GM12878 (cell line): ENCODE data around the gene SNX32. TPM values are rescaled to one million over a fixed set of nuclear protein-coding genes. Genes with fewer than 3 reads are reported as not detected.

ENCODE experiments used
- ASH2L ChIP-seq: fragments of 300-600, 200-600 bp; sonication (generic); IDR thresholded peaks from 2 replicates; pipeline ENCODE4 v1.6.1; 2017; ENCODE audit warnings: low read depth, mild to moderate bottlenecking, borderline replicate concordance
- BACH1 ChIP-seq: fragments of 450-650 bp; IDR thresholded peaks from 2 replicates; pipeline ENCODE4 v1.6.1; 2017; ENCODE audit warnings: mild to moderate bottlenecking, borderline replicate concordance
- CHD4 ChIP-seq: fragments of 200-600 bp; sonication (generic); IDR thresholded peaks from 2 replicates; pipeline ENCODE4 v1.6.1; 2016; ENCODE audit warnings: mild to moderate bottlenecking
- CREM ChIP-seq: IDR thresholded peaks from 2 replicates; pipeline ENCODE4 v1.6.1; 2014; ENCODE audit warnings: antibody characterized with exemption, low read depth
- EED ChIP-seq: sonication (generic); IDR thresholded peaks from 2 replicates; pipeline ENCODE4 v1.6.1; 2016; ENCODE audit warnings: antibody characterized with exemption, low read depth
- EP300 ChIP-seq, 2 experiments: fragments of 150-350 bp in 1 of 2; IDR thresholded peaks; 2 replicates each; pipeline ENCODE4 v1.6.1; 2011 to 2012; ENCODE audit warnings: low read depth in 2 of 2, low read length in 2 of 2, borderline replicate concordance in 1 of 2, improper control_type of control experiment in 1 of 2, inconsistent platforms in 1 of 2; ENCODE audit not compliant: control insufficient read depth in 1 of 2
- FOXK2 ChIP-seq: fragments of 450-650 bp; IDR thresholded peaks from 2 replicates; pipeline ENCODE4 v1.6.1; 2017; ENCODE audit warnings: mild to moderate bottlenecking, moderate library complexity
- HDAC2 ChIP-seq: fragments of 200-600 bp; sonication (generic); IDR thresholded peaks from 2 replicates; pipeline ENCODE4 v1.6.1; 2017
- HDGF ChIP-seq: fragments of 450-650 bp; IDR thresholded peaks from 2 replicates; pipeline ENCODE4 v1.6.1; 2016; ENCODE audit warnings: antibody characterized with exemption
- IKZF1 ChIP-seq: fragments of 450-650 bp; conservative IDR thresholded peaks from 2 replicates; pipeline ENCODE4 v1.6.1; 2017; ENCODE audit warnings: antibody characterized with exemption, mild to moderate bottlenecking
- KLF5 ChIP-seq: fragments of 450-650 bp; IDR thresholded peaks from 2 replicates; pipeline ENCODE4 v1.6.1; 2014; ENCODE audit warnings: mild to moderate bottlenecking; ENCODE audit not compliant: partially characterized antibody
- NR2C1 ChIP-seq: fragments of 450-650 bp; IDR thresholded peaks from 2 replicates; pipeline ENCODE4 v1.6.1; 2017; ENCODE audit warnings: antibody characterized with exemption, mild to moderate bottlenecking, moderate library complexity
- POLR2A ChIP-seq: IDR thresholded peaks from 2 replicates; pipeline ENCODE4 v1.6.1; 2011; ENCODE audit warnings: low read depth, mild to moderate bottlenecking, low read length
- RFX5 ChIP-seq: IDR thresholded peaks from 2 replicates; pipeline ENCODE4 v1.6.1; 2011; ENCODE audit warnings: low read depth, low read length, improper control_type of control experiment
- SREBF1 ChIP-seq: IDR thresholded peaks from 2 replicates; pipeline ENCODE4 v1.6.1; 2012; ENCODE audit warnings: mild to moderate bottlenecking, low read length
- ZBED1 ChIP-seq: IDR thresholded peaks from 2 replicates; pipeline ENCODE4 v1.6.1; 2016; ENCODE audit warnings: borderline replicate concordance
- ZNF622 ChIP-seq: fragments of 450-650 bp; IDR thresholded peaks from 2 replicates; pipeline ENCODE4 v1.6.1; 2017; ENCODE audit warnings: mild to moderate bottlenecking, inconsistent platforms
- polyA plus RNA-seq, 11 experiments: library from polyadenylated mRNA; depleted of rRNA in 4 of 11; unstranded in 6 of 11; stranded (reverse) in 5 of 11; fragments of >200 nt; fragmentation: Nextera tagmentation in 4 of 11; fragmentation: Illumina TruSeq in 1 of 11; extraction: Ambion mirVana in 4 of 11; extraction: Trizol in 1 of 11; gene quantifications; 1 replicate in 1 of 11; 2 replicates in 10 of 11; pipeline versions ENCODE4 v1.2.1 to v1.2.3, GENCODE V29; 2011 to 2016; ENCODE audit warnings: inconsistent platforms in 2 of 11, missing spikeins in 2 of 11, low read depth in 1 of 11
- total RNA-seq, 4 experiments: library from RNA; depleted of rRNA in 3 of 4; stranded (reverse); fragments of >200 nt in 3 of 4; fragmentation: Illumina TruSeq in 1 of 4; extraction: Trizol in 1 of 4; gene quantifications; 2 replicates each; pipeline versions ENCODE4 v1.2.1 to v1.2.3, GENCODE V29; 2013 to 2021
- TF ChIP-seq, protein P1 (sequence below): fragments of 150-350 bp; IDR thresholded peaks from 2 replicates; pipeline ENCODE4 v1.6.1; 2016; ENCODE audit warnings: low read depth, low read length
- TF ChIP-seq, protein P2 (sequence below): fragments of 450-650 bp; IDR thresholded peaks from 2 replicates; pipeline ENCODE4 v1.6.1; 2017; ENCODE audit warnings: mild to moderate bottlenecking, low read depth, inconsistent platforms; ENCODE audit not compliant: poor library complexity, severe bottlenecking
- TF ChIP-seq, protein P3 (sequence below): fragments of 450-650 bp; conservative IDR thresholded peaks from 2 replicates; pipeline ENCODE4 v1.6.1; 2017; ENCODE audit warnings: mild to moderate bottlenecking, moderate library complexity
- TF ChIP-seq, protein P4 (sequence below): IDR thresholded peaks from 2 replicates; pipeline ENCODE4 v1.6.1; 2012; ENCODE audit warnings: low read depth, low read length, improper control_type of control experiment

The SNX32 gene
- total and polyA plus RNA-seq, 10 of the 15 experiments (the other 5 are each of a cell fraction or from before 2014, with no cell fraction given) = 0.04 to 1.5 (median 0.11) TPM; not detected in 1

DNA sequence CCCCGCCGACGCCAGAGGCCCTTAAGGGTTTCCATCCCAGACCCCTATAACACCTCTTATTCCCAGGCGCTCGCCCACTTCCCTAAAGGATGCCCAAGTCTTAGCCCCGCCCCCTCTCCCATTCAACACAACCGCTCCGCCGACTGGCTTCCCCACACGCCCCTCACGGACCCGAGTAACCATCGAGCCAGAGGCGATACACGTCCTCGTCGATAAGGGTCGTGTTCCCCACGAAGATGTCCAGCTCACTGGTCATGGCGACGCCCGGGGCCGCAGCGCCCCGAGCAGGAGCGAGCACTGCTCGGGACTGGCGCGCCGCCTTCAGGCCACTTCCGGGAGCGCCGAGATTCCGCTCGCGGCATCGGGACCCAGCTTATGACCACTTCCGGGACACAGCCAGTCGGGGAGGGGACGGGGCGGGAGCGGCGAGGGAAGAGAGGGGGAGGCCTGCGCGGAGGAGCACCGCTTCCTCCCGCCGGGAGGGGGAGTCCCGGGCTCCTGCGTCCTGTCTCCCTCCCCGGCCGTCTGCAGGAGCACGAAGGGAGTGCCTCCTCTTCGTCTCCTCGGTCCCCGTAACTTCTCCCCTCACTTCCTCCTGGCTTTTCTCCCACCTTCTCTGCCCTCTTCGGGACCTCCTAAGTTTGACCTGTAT lies 54.5 kb downstream of the SNX32 start, which contains the start of gene FIBP (continued):
- TF ChIP-seq, protein P1, sequence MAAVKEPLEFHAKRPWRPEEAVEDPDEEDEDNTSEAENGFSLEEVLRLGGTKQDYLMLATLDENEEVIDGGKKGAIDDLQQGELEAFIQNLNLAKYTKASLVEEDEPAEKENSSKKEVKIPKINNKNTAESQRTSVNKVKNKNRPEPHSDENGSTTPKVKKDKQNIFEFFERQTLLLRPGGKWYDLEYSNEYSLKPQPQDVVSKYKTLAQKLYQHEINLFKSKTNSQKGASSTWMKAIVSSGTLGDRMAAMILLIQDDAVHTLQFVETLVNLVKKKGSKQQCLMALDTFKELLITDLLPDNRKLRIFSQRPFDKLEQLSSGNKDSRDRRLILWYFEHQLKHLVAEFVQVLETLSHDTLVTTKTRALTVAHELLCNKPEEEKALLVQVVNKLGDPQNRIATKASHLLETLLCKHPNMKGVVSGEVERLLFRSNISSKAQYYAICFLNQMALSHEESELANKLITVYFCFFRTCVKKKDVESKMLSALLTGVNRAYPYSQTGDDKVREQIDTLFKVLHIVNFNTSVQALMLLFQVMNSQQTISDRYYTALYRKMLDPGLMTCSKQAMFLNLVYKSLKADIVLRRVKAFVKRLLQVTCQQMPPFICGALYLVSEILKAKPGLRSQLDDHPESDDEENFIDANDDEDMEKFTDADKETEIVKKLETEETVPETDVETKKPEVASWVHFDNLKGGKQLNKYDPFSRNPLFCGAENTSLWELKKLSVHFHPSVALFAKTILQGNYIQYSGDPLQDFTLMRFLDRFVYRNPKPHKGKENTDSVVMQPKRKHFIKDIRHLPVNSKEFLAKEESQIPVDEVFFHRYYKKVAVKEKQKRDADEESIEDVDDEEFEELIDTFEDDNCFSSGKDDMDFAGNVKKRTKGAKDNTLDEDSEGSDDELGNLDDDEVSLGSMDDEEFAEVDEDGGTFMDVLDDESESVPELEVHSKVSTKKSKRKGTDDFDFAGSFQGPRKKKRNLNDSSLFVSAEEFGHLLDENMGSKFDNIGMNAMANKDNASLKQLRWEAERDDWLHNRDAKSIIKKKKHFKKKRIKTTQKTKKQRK = no peak
- no peak for TF ChIP-seq HDAC2
- TF ChIP-seq ASH2L = no peak
- TF ChIP-seq ZBED1 = no peak
- TF ChIP-seq, protein P2, sequence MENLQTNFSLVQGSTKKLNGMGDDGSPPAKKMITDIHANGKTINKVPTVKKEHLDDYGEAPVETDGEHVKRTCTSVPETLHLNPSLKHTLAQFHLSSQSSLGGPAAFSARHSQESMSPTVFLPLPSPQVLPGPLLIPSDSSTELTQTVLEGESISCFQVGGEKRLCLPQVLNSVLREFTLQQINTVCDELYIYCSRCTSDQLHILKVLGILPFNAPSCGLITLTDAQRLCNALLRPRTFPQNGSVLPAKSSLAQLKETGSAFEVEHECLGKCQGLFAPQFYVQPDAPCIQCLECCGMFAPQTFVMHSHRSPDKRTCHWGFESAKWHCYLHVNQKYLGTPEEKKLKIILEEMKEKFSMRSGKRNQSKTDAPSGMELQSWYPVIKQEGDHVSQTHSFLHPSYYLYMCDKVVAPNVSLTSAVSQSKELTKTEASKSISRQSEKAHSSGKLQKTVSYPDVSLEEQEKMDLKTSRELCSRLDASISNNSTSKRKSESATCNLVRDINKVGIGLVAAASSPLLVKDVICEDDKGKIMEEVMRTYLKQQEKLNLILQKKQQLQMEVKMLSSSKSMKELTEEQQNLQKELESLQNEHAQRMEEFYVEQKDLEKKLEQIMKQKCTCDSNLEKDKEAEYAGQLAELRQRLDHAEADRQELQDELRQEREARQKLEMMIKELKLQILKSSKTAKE = no peak
- no peak; the same call in none of the 2 replicates for TF ChIP-seq EED
- TF ChIP-seq RFX5 = no peak
- peak; percentile 80 for TF ChIP-seq NR2C1
- no peak for TF ChIP-seq CHD4
- peak; percentile 72; the same call in 1 of the 2 replicates for TF ChIP-seq BACH1
- TF ChIP-seq, protein P3, sequence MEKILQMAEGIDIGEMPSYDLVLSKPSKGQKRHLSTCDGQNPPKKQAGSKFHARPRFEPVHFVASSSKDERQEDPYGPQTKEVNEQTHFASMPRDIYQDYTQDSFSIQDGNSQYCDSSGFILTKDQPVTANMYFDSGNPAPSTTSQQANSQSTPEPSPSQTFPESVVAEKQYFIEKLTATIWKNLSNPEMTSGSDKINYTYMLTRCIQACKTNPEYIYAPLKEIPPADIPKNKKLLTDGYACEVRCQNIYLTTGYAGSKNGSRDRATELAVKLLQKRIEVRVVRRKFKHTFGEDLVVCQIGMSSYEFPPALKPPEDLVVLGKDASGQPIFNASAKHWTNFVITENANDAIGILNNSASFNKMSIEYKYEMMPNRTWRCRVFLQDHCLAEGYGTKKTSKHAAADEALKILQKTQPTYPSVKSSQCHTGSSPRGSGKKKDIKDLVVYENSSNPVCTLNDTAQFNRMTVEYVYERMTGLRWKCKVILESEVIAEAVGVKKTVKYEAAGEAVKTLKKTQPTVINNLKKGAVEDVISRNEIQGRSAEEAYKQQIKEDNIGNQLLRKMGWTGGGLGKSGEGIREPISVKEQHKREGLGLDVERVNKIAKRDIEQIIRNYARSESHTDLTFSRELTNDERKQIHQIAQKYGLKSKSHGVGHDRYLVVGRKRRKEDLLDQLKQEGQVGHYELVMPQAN = peak; percentile 86; the same call in 1 of the 2 replicates
- TF ChIP-seq KLF5 = peak; percentile 36
- TF ChIP-seq HDGF = peak; percentile 47; the same call in 1 of the 2 replicates
- TF ChIP-seq EP300 (IDR thresholded peaks at IDR 0.05; ENCODE audit: borderline replicate concordance in 1 of 2, control insufficient read depth in 1 of 2, low read depth in 2 of 2, low read length in 2 of 2) = peak in 1 of 2 experiments; percentile 46; a peak in 1 of 4 replicates
- TF ChIP-seq SREBF1 = peak; percentile 48; the same call in 1 of the 2 replicates
- peak; percentile 96 for TF ChIP-seq POLR2A
- peak; percentile 88 for TF ChIP-seq IKZF1
- TF ChIP-seq CREM = peak; percentile 91
- TF ChIP-seq, protein P4, sequence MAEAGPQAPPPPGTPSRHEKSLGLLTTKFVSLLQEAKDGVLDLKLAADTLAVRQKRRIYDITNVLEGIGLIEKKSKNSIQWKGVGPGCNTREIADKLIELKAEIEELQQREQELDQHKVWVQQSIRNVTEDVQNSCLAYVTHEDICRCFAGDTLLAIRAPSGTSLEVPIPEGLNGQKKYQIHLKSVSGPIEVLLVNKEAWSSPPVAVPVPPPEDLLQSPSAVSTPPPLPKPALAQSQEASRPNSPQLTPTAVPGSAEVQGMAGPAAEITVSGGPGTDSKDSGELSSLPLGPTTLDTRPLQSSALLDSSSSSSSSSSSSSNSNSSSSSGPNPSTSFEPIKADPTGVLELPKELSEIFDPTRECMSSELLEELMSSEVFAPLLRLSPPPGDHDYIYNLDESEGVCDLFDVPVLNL = no peak
- no peak; the same call in 1 of the 2 replicates for TF ChIP-seq FOXK2
- no peak for TF ChIP-seq ZNF622
